ENCODE results near the gene PLA2G2C.
A peak's percentile ranks its signal among the peaks of the same experiment; 100 is the strongest.
"Not testable (repeated sequence)": the region's sequence is repeated elsewhere in the genome, so short reads cannot be mapped to it uniquely, and the experiment has no call there.

Gene PLA2G2C, protein sequence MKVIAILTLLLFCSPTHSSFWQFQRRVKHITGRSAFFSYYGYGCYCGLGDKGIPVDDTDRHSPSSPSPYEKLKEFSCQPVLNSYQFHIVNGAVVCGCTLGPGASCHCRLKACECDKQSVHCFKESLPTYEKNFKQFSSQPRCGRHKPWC

DNA sequence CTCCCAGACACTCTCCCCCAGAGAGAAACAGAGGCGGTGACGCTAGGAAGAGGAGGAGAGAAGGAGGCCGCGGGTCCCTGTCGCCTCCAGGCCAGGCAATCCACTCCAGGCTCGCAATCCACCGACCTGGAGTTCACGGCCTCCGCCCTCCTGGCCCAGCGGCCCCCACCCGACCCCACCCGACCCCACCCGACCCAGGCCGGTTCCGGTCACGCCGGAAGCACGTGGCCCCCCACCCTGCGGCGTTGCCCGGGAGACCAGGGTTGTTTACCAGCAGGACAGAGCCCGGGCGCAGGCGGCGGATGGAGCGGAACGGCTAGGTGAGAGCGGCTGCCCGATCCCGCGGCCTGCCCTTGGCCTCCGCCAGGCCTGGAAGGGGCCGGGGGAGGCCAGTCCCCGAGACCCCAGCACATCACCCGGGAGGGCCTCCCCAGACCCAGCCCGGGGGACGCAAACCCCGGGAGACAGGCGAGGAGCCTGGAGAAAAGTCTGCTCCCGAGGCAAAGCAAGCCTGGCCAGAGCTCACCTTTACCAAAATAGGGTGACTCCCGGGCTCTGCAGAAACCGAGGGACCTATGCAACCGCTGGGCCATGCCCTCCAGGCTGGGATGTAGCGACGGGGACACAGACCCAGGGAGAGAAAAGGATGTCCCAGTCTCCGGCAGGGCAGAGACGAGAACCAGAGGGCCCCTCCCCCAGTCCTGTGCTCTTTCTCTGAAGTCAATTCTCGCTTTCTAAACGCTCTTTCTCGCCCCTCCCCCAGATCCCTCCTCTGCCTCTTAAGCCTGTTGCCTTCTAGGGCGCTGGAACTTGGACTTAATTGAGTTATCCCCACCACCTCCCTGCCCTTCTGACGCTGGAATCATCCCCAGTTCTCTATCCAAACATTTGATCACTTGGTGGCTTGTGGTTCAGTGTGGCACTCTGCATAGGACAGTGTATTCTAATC is at the start of gene PLA2G2C, which contains the start of gene UBXN10:
PLA2G2C (minus strand) TSS at position 685 of the 949 bp plus-strand sequence. CDS start 9,155 bp downstream, outside the sequence.
UBXN10 (plus strand) TSS at position 263 of the 949 bp plus-strand sequence. CDS start 4,466 bp downstream, outside the sequence.
- DNase-seq (ENCODE audit: extremely low read depth in 1 of 2, low read depth in 1 of 2), result peak; percentile 41 to 70

DNA sequence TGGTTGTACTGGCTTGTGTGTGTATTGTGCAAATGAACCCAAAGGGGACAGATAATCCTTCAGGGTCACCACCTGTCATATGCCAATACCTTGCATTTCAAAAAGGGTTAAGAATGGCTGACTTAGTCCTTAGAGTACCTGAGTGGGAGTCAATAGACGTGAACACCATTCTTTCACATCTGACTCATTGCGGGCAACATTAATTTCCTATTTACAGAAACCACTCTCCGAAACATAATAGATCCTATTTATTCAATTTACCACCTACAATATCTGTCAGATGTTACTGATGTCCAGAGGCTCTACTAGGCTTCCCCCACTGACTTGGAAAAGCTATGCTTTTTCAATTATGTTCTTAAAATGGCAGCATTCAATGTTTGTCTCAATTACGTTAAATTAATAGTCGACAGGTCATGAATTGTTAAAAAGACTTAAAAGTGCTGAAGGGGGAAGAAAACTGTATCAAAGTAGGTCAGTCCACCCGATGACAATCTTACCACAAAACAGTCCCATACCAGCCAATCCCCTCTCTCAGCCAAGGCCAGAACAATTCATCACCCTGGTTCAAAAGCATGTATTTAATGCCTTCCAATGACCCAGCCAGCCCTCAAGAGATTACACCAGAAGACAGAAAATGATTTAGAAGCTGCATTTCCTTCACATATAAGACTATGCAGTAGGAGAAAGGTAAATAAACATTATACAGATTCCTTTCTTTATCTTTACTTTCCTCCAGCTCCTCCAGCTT is 48.6 kb upstream of the PLA2G2C start:
- no peak for DNase-seq (ENCODE audit: extremely low read depth in 1 of 2, low read depth in 1 of 2)

DNA sequence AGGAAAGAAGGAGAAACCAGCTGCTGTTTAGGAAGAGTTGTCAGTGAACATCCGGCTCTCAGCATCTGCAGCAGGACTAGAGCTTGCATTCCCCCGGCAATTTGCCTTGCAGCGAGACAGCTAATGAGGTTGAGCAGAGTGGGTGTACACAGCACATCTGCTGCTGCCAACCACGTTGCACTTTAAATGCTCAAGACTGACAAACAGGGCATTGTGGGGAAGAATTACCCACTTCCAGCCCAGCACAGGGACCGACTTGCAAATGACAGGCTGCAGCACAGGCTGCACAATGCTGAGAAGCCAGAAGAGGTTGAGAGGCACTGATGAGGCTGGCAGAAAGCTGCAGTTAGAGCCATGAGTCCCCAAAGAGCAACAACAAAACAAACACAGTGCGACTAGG is 47.5 kb upstream of the PLA2G2C start:
- no peak for DNase-seq (ENCODE audit: extremely low read depth in 1 of 2, low read depth in 1 of 2)

DNA sequence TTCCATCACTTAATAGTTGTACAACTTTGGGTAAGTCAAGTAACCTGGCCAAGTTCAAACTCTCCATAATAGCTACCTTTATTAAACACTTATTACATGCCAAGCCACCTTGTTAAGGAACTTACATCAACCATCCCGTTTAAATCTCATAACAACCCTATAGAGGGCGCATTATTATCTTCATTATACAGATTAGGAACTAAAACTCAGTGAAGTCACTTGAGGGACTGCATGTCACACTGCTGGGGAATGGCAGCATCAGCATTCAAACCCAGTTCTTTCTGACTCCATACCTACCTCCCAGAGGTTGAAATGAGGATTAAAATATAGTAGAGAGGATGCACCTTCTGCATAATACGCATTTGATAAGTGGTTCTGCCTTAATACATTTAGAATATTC is 47.1 kb upstream of the PLA2G2C start:
- DNase-seq (ENCODE audit: extremely low read depth in 1 of 2, low read depth in 1 of 2), result no peak

DNA sequence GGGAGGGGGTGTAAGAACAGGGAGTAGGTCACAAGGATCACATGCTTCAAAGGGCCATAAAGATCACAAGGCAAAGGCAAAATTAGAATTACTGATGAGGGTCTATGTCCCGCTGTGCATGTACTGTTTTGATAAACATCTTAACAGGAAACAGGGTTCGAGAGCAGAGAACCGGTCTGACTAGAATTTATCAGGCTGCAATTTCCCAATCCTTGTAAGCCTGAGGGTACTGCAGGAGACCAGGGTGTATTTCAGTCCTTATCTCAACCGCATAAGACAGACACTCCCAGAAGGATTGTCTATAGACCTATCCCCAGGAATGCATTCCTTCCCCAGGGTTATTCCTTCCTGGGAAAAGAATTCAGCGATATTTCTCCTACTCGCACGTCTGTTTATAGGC is 46.2 kb upstream of the PLA2G2C start:
- DNase-seq (ENCODE audit: extremely low read depth in 1 of 2, low read depth in 1 of 2), result not testable (repeated sequence)

DNA sequence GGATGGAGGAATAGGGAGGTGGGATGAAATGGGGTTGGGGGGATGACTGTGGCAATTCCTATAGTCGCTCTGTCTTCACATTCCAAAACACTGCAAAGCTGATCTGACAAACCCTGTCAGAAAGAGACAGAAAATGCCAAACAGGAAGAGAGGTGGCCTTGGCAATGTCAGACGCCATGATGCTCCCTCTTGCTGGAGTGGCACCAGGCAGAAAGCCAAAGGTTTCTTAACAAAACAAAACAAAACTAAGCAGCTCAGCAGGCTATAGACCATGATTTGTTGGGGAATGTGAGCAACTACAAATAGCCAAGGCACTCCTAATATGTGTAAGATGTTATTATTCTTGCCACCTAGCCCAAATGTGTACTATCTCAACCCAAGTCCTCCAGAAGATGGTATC is 42.9 kb upstream of the PLA2G2C start:
- no peak for DNase-seq (ENCODE audit: extremely low read depth in 1 of 2, low read depth in 1 of 2)

DNA sequence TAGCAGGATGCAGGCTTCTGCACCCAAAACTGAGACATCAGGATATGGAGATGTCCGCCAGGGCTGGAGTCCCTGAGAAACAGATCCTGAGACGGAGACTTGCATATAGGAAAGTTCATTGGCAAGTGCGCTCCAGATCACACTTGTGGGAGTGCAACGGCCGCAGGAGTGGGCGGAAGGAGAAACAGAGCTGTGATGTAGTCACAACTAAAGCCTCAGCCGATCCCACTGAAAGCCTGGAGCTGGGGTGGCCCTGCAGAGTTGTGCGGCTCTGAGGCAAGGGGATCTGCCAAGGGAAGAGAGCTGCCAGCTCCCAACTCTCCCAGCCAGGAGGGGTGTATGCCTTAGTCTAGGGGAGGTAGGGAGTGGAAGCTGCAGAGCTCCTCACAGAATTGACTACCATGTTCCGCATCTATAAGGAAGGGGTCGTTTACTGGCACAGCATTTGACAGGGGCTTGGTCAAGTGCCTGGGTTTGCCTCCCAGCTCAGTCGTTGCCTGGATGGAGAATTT is 42.1 kb upstream of the PLA2G2C start:
- DNase-seq (ENCODE audit: extremely low read depth in 1 of 2, low read depth in 1 of 2), result no peak

DNA sequence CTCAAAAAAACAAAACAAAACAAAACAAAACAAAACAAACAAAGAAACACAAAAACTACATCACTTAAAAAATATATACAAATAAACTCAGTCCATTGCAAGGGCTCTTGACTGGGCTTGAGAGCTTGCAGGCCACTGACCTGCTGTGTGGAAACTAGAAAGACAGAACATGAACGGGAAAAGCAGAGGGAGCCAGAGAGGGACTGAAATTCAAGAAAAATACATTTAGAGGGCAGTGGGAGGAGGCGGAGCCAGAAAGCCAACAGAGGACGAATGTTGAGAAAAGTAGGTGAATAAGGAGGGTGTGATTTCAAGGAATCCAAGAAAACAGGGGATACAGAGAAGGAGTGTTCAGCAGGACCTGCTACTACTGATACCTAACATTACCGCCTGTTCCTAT is 41.4 kb upstream of the PLA2G2C start:
- DNase-seq (ENCODE audit: extremely low read depth in 1 of 2, low read depth in 1 of 2), result no peak

DNA sequence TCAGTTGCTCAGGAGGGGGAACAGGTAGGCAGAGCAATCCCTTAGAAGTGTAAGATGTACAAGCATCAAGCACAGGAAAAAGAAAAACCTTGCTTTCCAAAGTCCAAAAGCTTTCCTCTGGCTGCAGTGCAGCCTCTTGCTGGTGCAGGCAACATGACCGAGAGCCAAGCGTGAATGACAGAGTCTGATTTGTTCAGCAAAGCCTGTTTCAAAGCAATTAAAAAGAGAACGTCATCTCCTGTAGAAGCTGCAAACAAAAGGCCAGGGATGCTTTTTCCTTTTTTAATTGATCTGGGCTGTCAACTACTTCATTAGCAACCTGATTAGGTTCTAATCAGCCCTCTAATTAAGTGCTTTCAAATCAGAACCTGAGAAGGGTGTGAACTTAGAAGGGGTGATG is 38.2 kb upstream of the PLA2G2C start:
- no peak for DNase-seq (ENCODE audit: extremely low read depth in 1 of 2, low read depth in 1 of 2)

DNA sequence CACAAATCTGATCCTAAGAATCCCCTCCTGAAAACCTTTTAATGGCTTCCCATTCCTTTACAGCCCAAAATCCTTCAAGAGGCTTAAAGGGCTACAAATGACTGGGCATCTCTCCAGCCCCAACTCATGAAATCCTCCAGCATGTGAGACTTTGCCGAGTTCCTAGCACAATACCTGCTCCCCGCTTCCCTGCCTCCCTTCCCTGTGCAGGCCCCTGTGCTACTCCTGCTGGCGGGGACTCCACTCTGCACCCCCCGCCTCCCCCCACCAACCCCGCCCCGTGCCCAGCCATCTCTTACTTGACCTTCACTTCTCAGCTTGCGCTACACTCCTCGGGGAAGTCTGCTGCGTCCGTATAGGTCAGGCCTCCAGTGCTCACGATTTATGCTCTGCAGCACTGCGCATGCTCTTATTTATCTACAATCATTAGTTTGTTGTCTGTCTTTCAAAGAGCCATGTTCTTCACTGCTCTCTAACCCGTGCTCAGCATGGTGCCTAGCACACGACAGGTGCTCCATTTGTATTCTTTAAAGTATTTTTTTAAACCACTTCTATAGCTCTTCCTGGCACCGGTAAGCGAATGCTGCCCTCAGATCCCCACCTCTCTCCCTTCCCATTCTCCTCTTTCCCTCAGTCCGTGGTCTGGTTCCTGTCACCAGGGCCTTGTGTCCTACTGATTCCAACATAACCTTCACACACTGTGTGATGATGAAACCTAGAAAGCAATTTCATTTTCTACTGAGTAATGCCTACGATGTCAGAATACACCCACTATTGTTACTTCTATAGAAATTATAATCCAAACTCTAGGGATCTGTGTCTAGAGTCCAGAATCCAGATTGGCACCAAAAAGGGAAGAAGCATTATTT is 37.5 kb upstream of the PLA2G2C start:
- DNase-seq (ENCODE audit: extremely low read depth in 1 of 2, low read depth in 1 of 2), result no peak

DNA sequence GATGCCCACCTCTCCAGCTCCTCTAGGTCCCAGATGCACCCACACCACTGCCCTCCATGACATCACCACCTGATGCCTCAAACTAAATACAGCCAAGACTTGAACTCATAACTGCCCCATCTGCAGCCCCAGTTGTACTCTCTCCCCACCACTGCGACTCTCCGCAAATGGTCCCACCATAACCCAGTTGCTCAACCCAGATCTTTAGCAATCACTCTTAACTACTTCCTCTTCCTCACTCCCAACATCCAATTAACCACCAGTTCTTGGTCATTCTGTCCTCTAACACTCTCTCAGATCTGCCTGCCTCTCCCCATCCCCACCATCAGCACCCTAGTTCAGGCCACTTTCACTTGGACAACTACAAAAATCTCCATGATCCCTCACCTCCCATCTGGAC is 36.8 kb upstream of the PLA2G2C start:
- no peak for DNase-seq (ENCODE audit: extremely low read depth in 1 of 2, low read depth in 1 of 2)

DNA sequence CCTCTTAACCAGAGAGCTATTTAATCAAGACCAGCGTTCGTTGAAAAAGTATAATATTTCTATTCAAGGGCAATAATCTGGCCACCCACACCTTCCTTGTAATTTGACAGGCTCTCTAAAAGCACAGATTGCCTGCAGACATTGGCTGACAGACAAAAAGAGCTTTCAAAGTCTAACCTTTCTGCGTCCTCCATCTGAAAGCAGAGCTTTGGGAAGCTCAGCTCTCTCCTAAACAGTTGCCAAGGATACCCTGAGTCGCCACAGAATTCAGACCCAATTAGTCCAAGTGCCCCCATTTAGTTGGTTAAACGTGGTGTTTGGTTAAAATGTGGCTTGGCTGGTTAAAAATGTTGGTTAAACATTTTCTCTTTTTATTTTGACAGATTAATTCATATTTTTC is 33.7 kb upstream of the PLA2G2C start:
- DNase-seq (ENCODE audit: extremely low read depth in 1 of 2, low read depth in 1 of 2), result no peak

DNA sequence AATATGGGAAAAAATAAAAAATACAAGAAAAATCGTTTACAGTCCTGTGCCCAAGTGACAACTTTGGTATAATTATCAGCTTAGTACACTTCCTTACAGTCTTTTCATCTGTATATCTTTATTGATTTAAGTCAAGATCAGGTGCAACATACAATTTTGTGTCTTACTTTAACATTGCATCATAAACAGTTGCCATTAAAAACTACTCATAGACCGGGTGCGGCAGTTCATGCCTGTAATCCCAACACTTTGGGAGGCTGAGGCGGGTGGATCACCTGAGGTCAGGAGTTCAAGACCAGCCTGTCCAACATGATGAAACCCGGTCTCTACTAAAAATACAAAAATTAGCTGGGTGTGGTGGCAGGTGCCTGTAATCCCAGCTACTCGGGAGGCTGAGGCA is 32.7 kb upstream of the PLA2G2C start:
- DNase-seq (ENCODE audit: extremely low read depth in 1 of 2, low read depth in 1 of 2), result not testable (repeated sequence)

DNA sequence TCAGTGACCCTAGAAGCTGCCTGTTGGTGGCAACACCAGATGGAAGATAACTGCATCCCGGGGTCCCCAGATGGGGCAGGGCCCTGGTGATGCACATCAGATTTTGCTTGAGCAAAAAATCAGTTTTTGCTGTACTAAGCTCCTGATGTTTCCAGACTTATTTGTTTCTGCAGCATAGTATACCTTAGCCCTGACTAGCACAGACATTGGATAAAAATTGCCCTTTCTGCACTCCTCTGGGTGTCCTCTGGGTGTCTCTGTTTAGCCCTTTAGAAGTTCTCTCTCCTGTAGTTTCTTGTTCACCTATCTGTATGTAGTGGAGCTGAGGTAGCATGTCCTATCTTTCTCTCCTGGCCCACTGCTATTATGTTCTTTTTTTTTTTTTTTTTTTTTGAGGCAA is 30.3 kb upstream of the PLA2G2C start:
- DNase-seq (ENCODE audit: extremely low read depth in 1 of 2, low read depth in 1 of 2), result no peak

DNA sequence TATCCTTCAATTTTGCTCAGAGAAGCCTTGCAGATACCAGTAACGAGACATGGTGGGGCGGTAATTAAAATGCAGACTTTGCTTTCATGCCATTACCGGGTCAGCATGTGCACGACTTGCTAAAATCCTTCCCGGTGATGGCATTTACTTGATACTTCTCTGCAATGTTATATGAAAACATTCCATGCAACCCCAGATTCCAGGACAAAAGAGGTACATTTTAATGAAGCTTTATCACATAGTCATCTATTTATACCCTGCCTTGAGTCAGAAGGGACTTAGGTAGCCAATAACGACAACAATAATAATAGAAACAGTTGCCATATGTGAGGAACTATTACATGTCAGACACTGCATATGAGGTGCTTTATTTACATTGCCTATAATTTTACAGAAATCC is 29.4 kb upstream of the PLA2G2C start:
- no peak for DNase-seq (ENCODE audit: extremely low read depth in 1 of 2, low read depth in 1 of 2)

DNA sequence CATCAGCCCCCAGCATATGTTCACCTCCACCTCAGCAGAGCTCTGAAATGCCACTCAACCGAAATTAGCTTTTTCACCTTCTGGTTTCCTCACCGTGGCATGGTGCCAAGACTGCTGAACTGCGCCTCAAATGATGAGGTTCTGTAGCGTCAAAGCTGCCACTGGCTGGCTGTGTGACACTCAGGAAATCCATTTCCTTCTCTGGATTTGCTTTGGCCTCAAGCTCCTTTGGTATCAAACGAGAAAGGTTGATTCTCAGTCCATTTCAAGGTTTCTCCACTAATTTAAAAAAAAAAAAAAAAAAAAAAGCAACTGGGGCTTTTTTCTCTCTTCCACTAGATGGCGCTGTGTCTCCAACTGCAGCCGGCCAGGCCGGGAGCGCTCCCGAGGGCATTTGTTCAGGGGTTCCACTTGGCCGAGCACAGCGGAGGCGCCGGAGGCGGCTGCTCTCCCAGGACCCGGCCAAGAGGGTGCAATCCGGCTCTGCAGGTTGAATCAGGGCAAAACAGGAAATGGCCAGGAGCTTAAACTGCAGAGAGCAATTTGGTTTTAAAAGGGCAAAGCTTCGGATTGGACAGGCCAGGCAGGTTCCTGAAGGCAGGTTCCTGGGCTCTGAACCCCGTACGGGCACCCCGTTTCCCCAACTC is 26.5 kb upstream of the PLA2G2C start:
- DNase-seq (ENCODE audit: extremely low read depth in 1 of 2, low read depth in 1 of 2), result peak; percentile 9 to 21

DNA sequence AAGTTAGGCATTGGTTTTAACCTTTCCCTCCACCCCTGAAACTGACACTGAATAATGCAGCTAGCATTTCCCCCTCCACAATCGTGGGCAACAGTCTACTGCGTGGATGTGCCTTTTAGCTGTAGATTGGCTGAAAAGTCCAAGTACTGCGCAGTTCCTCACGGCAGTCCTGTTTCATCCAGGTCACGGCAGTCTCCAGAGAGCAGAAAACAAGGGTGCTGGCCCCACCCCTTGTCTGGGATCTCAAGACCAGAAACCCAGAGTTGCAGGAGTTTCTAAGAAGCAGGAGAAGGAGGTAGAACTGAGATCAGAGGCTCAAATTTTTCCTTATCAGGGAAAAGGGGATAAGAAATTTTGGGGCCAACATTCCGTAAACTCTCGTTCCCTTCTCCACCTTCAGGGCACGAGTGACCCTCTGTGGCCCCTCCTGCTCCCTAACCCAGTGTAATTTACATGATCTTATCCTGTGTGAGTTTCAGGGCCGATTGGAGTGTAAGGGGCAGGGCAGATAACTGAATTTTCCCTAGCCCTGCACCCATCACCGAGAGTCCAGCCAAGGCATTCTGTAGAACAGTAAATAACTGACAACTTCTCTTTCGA is 25.9 kb upstream of the PLA2G2C start:
- DNase-seq (ENCODE audit: extremely low read depth in 1 of 2, low read depth in 1 of 2), result no peak

DNA sequence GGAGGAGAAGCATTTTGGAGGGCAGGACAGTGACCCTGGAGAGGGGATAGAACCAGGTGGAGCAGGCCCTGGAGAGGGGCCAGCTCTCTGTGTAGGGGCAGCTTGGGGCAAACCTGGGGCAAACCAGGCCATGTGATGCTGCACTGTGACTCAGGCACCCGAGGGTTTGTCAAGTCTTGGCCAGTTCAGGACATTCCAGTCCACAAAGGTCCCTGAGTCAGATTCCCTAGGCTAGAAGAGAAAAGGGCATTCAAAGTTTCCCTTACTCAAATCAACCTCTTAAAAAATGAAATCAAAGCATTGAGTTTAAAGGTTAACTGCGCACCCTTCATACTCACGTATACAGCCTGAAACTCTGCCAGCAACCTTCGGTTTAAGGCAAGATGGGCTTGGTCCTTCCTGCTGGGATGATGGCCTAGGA is 25.2 kb upstream of the PLA2G2C start:
- no peak for DNase-seq (ENCODE audit: extremely low read depth in 1 of 2, low read depth in 1 of 2)

DNA sequence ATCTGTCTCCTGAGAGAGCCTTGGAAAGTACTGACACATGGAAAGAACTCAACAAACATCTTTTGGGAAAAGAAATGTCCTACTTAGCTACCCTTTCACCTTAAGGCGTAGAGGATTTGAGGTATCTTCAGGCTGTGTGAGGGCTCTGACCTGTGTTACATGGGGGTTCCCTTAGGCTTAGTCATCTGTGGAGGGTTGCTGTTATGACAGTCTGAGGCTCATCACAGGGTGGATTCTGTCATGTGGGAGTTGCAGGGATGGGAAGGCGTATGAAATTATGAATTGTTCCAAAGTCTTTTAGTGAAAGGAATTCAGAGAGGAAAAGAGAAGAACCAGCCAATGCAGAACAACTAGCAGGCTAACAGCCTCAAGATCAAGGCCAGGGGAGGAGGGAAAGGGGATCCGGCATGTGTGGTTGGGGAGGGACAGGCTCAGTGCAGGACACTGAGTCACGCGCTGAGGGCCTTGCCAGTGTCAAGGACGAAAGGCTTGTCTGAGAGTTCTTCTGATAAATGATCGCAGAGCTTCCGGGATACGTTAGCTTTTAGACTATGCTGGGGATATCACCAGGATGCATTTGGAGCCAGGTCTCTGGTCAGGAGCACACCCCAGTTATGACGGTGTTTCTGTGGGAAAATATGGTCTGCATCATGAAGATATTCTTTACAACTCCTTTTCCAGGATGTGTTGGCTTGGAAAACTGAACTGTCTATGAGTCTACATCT is 24.6 kb upstream of the PLA2G2C start:
- no peak for DNase-seq (ENCODE audit: extremely low read depth in 1 of 2, low read depth in 1 of 2)

Measured in stimulated activated CD8-positive, alpha-beta memory T cell treated with anti-CD3 and anti-CD28 coated beads, Interleukin-7, amount 100 ng/mL, for 48 hours (primary cell).